Measurements from ENCODE around the gene CCL4. TPM values are rescaled to one million over a fixed set of nuclear protein-coding genes. Genes with fewer than 3 reads are reported as not detected.
"Not testable (repeated sequence)": the region's sequence is repeated elsewhere in the genome, so short reads cannot be mapped to it uniquely, and the experiment has no call there.

CCL4 gene
- total RNA-seq, 2 experiments from 2014 or later, result 1.5 to 2.1 TPM

DNA sequence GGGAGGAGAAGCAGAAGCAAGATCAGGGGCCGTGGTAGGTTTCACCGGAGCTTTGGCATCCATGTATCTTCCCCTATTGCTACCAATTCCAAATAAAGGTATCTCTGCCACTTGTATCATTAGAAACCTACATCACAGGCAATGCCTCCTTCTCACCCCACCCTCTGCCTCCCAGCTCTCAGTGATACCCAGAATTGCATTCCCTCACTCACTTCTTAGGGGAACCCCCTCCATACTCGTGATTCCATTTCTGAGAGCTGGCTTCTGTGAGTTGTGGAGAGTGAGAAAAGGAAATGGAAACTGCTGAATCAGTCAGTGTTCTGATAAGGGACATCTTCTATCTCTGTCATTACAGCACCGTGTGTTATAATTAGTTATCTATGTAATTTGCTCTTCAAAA is 11.4 kb upstream of the CCL4 start:
- Histone ChIP-seq H3K9me3 (ENCODE audit: control insufficient read depth in 1 of 2, insufficient read depth in 1 of 2, low read length in 2 of 2) (no peaks in the 10 kb centered on the region), H3K36me3 (ENCODE audit: insufficient read depth, low read length) (no peaks in the 10 kb centered on the region), H3K4me1 (ENCODE audit: insufficient read depth, low read length) (peaks cover 3% of the 10 kb centered on the region), H3K4me3 (ENCODE audit: low read length) (no peak overlapping the region), H3K27ac (ENCODE audit: low read depth in 1 of 2, low read length in 2 of 2) (no peak overlapping the region), H3K27me3 (ENCODE audit: control insufficient read depth in 1 of 2, insufficient read depth in 2 of 2, low read length in 2 of 2) (peaks cover 0 to 17% of the 10 kb centered on the region in 2 experiments)
- Mint-ChIP-seq H3K27ac (no peak overlapping the region), H3K27me3 (peaks cover 28% of the 10 kb centered on the region), H3K4me3 (no peak overlapping the region), H3K4me1 (ENCODE audit: low read depth) (no peaks in the 10 kb centered on the region), H3K36me3 (ENCODE audit: low read depth) (no peaks in the 10 kb centered on the region), H3K9me3 (no peaks in the 10 kb centered on the region)
- ChIA-PET POLR2A (no interaction called here), CTCF (no interaction called here)
- ATAC-seq (ENCODE audit: poor library complexity) (no peak), DNase-seq (peak in 2 of 14 experiments; percentile 48 to 57)
- TF ChIP-seq CTCF (IDR thresholded peaks at IDR 0.05), result no peak
- intact Hi-C loops (cut with DNase I, micrococcal nuclease), result no loop called here

DNA sequence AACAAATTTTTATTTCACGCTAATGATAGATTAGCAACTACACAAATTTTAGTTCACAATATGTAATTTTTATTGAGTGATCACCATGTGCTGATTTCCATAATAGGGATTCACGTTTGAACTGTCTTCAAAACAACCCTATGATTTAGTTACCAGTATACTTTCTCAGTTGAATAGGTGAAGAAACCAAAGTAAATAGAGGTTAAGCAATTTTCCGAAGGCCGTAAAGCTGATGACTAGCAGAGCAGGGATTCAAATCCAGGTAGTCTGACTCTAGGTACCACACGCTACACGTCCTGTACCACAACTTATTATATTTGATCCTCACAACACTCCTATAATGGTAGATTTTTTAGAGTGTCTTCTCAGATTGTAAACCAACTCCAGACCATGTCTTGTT is 10.9 kb upstream of the CCL4 start:
- ATAC-seq (ENCODE audit: poor library complexity); H3K4me3 ChIP-seq (ENCODE audit: low read length); H3K36me3 Mint-ChIP-seq (ENCODE audit: low read depth); H3K4me3 Mint-ChIP-seq; H3K27ac ChIP-seq (ENCODE audit: low read depth in 1 of 2, low read length in 2 of 2); H3K36me3 ChIP-seq (ENCODE audit: insufficient read depth, low read length); H3K27ac Mint-ChIP-seq; DNase-seq; POLR2A ChIA-PET; CTCF ChIA-PET; intact Hi-C loops (cut with DNase I, micrococcal nuclease); H3K9me3 ChIP-seq (ENCODE audit: control insufficient read depth in 1 of 2, insufficient read depth in 1 of 2, low read length in 2 of 2); H3K4me1 Mint-ChIP-seq (ENCODE audit: low read depth); H3K9me3 Mint-ChIP-seq; H3K4me1 ChIP-seq (ENCODE audit: insufficient read depth, low read length): not testable (repeated sequence)
- H3K27me3 Mint-ChIP-seq, result peaks cover 28% of the 10 kb centered on the region
- peaks cover 0 to 17% of the 10 kb centered on the region in 2 experiments for H3K27me3 ChIP-seq (ENCODE audit: control insufficient read depth in 1 of 2, insufficient read depth in 2 of 2, low read length in 2 of 2)

GRCh38 chr17:36094232-36094631 is 9.4 kb upstream of the CCL4 start:
- intact Hi-C loops (cut with DNase I, micrococcal nuclease), result no loop called here
- H3K27ac Mint-ChIP-seq, result no peak overlapping the region
- Histone ChIP-seq H3K27ac (ENCODE audit: low read depth in 1 of 2, low read length in 2 of 2) (no peak overlapping the region), H3K4me3 (ENCODE audit: low read length) (no peak overlapping the region), H3K9me3 (ENCODE audit: control insufficient read depth in 1 of 2, insufficient read depth in 1 of 2, low read length in 2 of 2) (no peaks in the 10 kb centered on the region), H3K27me3 (ENCODE audit: control insufficient read depth in 1 of 2, insufficient read depth in 2 of 2, low read length in 2 of 2) (peaks cover 0 to 15% of the 10 kb centered on the region in 2 experiments), H3K36me3 (ENCODE audit: insufficient read depth, low read length) (no peaks in the 10 kb centered on the region), H3K4me1 (ENCODE audit: insufficient read depth, low read length) (peaks cover 3% of the 10 kb centered on the region)
- H3K4me1 Mint-ChIP-seq (ENCODE audit: low read depth), result no peaks in the 10 kb centered on the region
- no peaks in the 10 kb centered on the region for H3K36me3 Mint-ChIP-seq (ENCODE audit: low read depth)
- H3K27me3 Mint-ChIP-seq, result peaks cover 32% of the 10 kb centered on the region
- ChIA-PET POLR2A (no interaction called here), CTCF (no interaction called here)
- ATAC-seq (ENCODE audit: poor library complexity) (no peak), DNase-seq (no peak)
- no peak overlapping the region for H3K4me3 Mint-ChIP-seq
- TF ChIP-seq CTCF (IDR thresholded peaks at IDR 0.05), result no peak
- H3K9me3 Mint-ChIP-seq, result no peaks in the 10 kb centered on the region

GRCh38 chr17:36094746-36095145 is 8.9 kb upstream of the CCL4 start:
- Mint-ChIP-seq H3K27ac (no peak overlapping the region), H3K4me1 (ENCODE audit: low read depth) (no peaks in the 10 kb centered on the region), H3K4me3 (no peak overlapping the region), H3K27me3 (peaks cover 35% of the 10 kb centered on the region), H3K36me3 (ENCODE audit: low read depth) (no peaks in the 10 kb centered on the region), H3K9me3 (no peaks in the 10 kb centered on the region)
- Histone ChIP-seq H3K27me3 (ENCODE audit: control insufficient read depth in 1 of 2, insufficient read depth in 2 of 2, low read length in 2 of 2) (peaks cover 0 to 10% of the 10 kb centered on the region in 2 experiments), H3K27ac (ENCODE audit: low read depth in 1 of 2, low read length in 2 of 2) (no peak overlapping the region), H3K4me1 (ENCODE audit: insufficient read depth, low read length) (peaks cover 3% of the 10 kb centered on the region), H3K36me3 (ENCODE audit: insufficient read depth, low read length) (no peaks in the 10 kb centered on the region), H3K4me3 (ENCODE audit: low read length) (no peak overlapping the region), H3K9me3 (ENCODE audit: control insufficient read depth in 1 of 2, insufficient read depth in 1 of 2, low read length in 2 of 2) (no peaks in the 10 kb centered on the region)
- intact Hi-C loops (cut with DNase I, micrococcal nuclease), result no loop called here
- ATAC-seq (ENCODE audit: poor library complexity), result no peak
- ChIA-PET CTCF (no interaction called here), POLR2A (no interaction called here)
- no peak for DNase-seq
- TF ChIP-seq CTCF (IDR thresholded peaks at IDR 0.05), result no peak
